Thymus (tissue), 14 donors: ENCODE results near the gene EPHA1. TPM values are rescaled to one million over a fixed set of nuclear protein-coding genes. Genes with fewer than 3 reads are reported as not detected.

Experiments used
- DNase-seq, 9 donors: peaks; one replicate each; pipeline ENCODE4 v3.0.0-alpha.2; 2013; ENCODE audit warnings: low spot score in 9 of 9, low read depth in 6 of 9, missing footprints in 1 of 9
- H3K27ac ChIP-seq, 2 donors: one replicate each; pipeline ENCODE4 v1.5.1; 2013; ENCODE audit warnings: control low read depth in 1 of 2, low read depth in 1 of 2, low read length in 1 of 2, mild to moderate bottlenecking in 1 of 2, moderate library complexity in 1 of 2
- H3K27me3 ChIP-seq, 2 donors: one replicate each; pipeline ENCODE4 v1.5.1; 2013; ENCODE audit warnings: low read length in 1 of 2; ENCODE audit not compliant: control insufficient read depth in 2 of 2, insufficient read depth in 1 of 2
- H3K36me3 ChIP-seq, 2 donors: one replicate each; pipeline ENCODE4 v1.5.1; 2013; ENCODE audit warnings: low read length in 1 of 2, mild to moderate bottlenecking in 1 of 2, moderate library complexity in 1 of 2; ENCODE audit not compliant: control insufficient read depth in 2 of 2, insufficient read depth in 2 of 2
- H3K4me1 ChIP-seq, 2 donors: one replicate each; pipeline ENCODE4 v1.5.1; 2013; ENCODE audit warnings: low read length in 2 of 2; ENCODE audit not compliant: control insufficient read depth in 2 of 2, insufficient read depth in 2 of 2
- H3K4me3 ChIP-seq, 2 donors: one replicate each; pipeline ENCODE4 v1.5.1; 2013; ENCODE audit warnings: low read length in 2 of 2, control low read depth in 1 of 2, mild to moderate bottlenecking in 1 of 2
- H3K9me3 ChIP-seq, 2 donors: one replicate each; pipeline ENCODE4 v1.5.1; 2013; ENCODE audit warnings: low read length in 1 of 2, mild to moderate bottlenecking in 1 of 2; ENCODE audit not compliant: control insufficient read depth in 2 of 2, insufficient read depth in 1 of 2
- WGBS: extraction: QIAGEN DNeasy Blood & Tissue Kit; methylation state at CpG from one replicate; pipeline ENCODE4 v1.1.7; 2013; 5-methylcytosine and 5-hydroxymethylcytosine counted together
- long read RNA-seq, 10 donors: transcript quantifications; one replicate each; lab custom pipeline, GENCODE V29; 2026
- polyA plus RNA-seq: library from polyadenylated mRNA; stranded (reverse); fragments of 200-250 nt; gene quantifications from one replicate; pipeline ENCODE4 v1.2.3, GENCODE V29; 2013
- total RNA-seq: library from RNA; stranded (reverse); fragments of 120-200 nt; gene quantifications from one replicate; pipeline ENCODE4 v1.2.4, GENCODE V29; 2013
- donor health status: healthy.

EPHA1 gene
- total RNA-seq = 34.3 TPM
- 12.5 TPM for polyA plus RNA-seq
- long read RNA-seq, donor 1 = 0 reads
- long read RNA-seq, donor 2 = 0 reads
- long read RNA-seq, donor 3, partial matches to known transcripts = 76 of 97 reads
- long read RNA-seq, donor 3, other reads (novel, unspliced or antisense) = 17 of 97 reads
- long read RNA-seq, donor 4, partial matches to known transcripts = 7 of 10 reads
- long read RNA-seq, donor 4, other reads (novel, unspliced or antisense) = 0 of 10 reads
- long read RNA-seq, donor 5, partial matches to known transcripts = 5 of 9 reads
- long read RNA-seq, donor 5, other reads (novel, unspliced or antisense) = 0 of 9 reads
- long read RNA-seq, donor 6, partial matches to known transcripts = 11 of 12 reads
- long read RNA-seq, donor 6, other reads (novel, unspliced or antisense) = 0 of 12 reads
- long read RNA-seq, donor 7 = 0 reads
- long read RNA-seq, donor 8, partial matches to known transcripts = 0 of 1 reads
- long read RNA-seq, donor 8, other reads (novel, unspliced or antisense) = 0 of 1 reads
- long read RNA-seq, donor 9, partial matches to known transcripts = 0 of 2 reads
- long read RNA-seq, donor 9, other reads (novel, unspliced or antisense) = 0 of 2 reads
- long read RNA-seq, donor 10, partial matches to known transcripts = 102 of 131 reads
- long read RNA-seq, donor 10, other reads (novel, unspliced or antisense) = 28 of 131 reads

DNA sequence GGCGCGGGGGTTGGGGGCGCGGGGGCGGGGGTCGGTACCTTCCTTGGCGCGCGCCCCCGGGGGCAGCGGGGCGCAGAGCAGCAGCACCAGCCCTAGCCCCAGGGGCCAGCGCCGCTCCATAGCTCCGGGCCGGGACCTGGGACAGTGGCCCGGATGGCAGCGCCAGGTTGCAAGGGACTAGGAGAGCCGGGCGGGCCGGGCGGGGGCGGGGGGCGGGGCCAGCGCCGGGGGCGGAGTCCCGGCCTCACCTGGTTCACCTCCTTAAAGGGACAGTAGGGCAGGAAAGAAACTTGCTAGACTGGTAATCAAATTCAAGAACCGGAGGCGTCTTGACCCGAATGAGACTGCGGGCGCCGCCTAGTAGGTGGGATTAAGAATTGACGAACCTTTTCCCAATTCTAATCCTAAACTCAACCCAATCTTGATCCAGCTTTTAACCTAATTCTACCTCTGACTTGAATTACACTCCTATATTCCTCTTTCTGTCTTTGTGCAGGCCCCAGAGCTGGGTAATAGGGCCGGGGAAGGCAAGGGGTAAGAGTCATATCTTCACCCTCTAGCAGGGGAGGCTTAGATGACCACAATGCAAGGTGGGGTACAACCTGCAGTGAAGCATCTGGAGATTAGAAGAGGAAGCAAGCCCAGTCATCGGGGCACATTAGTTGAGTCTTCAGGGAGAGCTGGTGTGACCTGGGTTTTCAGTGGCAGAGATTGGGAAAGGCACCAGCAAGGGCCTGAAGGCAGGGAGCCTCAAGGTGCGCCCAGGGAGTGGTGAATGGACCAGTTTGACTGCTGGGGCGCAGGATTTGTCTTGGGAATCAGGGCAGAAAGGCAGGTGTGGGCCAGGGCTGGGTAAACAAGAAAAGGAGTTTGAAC, at the start of gene EPHA1:
TSS of gene EPHA1 (minus strand) at position 171 of the 876 bp plus-strand sequence. CDS start at position 120, 51 bp downstream.
- Histone ChIP-seq H3K4me1 (peaks cover 20 to 53% of the 10 kb centered on the region in 2 donors), H3K27me3 (no peaks in the 10 kb centered on the region), H3K9me3 (no peaks in the 10 kb centered on the region), H3K27ac (peak within 1 kb of the TSS; percentile 15 to 32), H3K4me3 (peak within 1 kb of the TSS; percentile 45 to 60), H3K36me3 (no peaks in the 10 kb centered on the region)
- DNase-seq = peak in 6 of 9 donors; percentile 25 to 72 (median 45)
- WGBS = 6% methylated on average over 39 of the region's 39 CpGs

DNA sequence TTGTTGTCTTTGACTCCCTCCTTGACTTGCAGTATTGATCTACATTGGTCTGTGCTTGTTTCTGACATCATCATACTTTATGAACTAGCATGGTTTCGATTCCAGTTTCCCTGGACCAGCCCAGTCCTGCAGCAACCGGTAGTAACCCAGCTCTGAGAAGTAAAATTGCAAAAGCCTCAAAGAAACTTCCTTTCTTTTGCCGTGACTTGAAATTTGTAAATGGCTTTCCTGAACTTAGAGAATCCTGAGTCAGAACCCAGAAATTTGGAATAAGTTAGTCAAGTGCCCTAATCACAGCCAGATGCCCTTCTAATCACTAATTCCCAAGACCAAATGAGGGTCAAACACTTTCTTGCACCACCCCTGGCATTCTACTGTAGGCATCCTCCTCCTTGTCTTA, 49.6 kb upstream of the EPHA1 start:
- H3K4me3 ChIP-seq = no peak overlapping the region
- no peaks in the 10 kb centered on the region for H3K27me3 ChIP-seq
- H3K27ac ChIP-seq = peak overlapping the region in 1 of 2 donors; percentile 4
- no peak for DNase-seq
- H3K36me3 ChIP-seq = no peaks in the 10 kb centered on the region
- WGBS = 97% methylated on average over 3 of the region's 3 CpGs
- peaks cover 0 to 2% of the 10 kb centered on the region in 2 donors for H3K4me1 ChIP-seq
- no peaks in the 10 kb centered on the region for H3K9me3 ChIP-seq

DNA sequence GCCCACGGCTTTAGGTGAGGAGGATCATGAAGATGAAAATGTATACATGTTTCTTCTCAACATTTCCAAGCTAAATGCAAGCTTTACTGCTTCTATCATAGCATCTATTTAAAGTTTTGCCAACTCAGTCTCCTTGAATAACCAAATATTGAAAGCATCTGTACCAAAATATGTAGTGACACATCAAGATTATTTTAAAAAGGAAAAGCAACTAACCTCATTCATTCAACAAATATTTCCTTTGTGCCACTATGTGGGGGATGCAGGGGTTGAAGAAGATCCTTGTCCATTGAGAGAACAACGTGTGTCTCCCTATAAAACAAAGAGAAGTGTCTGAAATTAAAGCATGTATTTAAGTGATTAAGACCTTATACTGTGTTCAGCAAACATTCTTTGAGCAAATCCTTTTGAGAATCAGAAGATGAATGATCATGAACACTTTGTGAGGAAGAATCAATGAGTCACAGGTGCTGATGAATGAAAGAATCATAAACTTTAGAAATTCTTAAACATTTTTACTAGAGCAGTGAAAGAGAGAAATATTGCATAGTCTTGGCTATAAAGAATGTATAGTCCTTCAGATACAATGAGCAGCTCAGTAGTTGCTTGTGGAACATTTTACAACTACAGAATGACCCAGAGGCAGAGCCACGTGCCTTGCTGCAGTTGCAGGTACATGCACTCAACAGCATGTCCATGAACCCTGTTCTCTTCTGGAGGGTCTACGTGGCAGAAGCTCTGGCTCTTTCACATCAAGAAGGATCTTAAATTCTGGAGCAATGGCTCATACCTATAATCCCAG, 48.5 kb upstream of the EPHA1 start:
- no peaks in the 10 kb centered on the region for H3K27me3 ChIP-seq
- no peak overlapping the region for H3K27ac ChIP-seq
- whole genome bisulfite sequencing = 94% methylated on average over 4 of the region's 4 CpGs
- no peak overlapping the region for H3K4me3 ChIP-seq
- no peak for DNase-seq
- H3K9me3 ChIP-seq = no peaks in the 10 kb centered on the region
- no peaks in the 10 kb centered on the region for H3K36me3 ChIP-seq
- peaks cover 0 to 8% of the 10 kb centered on the region in 2 donors for H3K4me1 ChIP-seq

DNA sequence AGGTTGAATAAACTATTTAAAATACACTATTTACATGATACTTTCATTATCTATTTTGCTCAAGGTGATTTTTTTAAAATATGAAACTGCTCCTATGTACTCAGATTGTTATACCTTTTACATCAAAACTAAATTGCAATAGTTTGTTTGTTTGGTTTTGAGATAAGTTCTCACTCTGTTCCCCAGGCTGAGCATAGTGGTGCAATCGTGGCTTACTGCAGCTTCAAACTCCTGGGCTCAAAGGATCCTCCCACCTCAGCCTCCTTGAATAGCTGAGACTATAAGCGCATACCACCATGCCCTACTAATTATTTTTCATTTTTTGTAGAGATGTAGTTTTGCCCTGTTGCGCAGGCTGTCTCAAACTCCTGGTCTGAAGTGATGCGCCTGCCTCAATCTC, 47.3 kb upstream of the EPHA1 start:
- no peaks in the 10 kb centered on the region for H3K36me3 ChIP-seq
- H3K4me3 ChIP-seq = no peak overlapping the region
- 83% methylated on average over 4 of the region's 4 CpGs for WGBS
- no peak for DNase-seq
- H3K27ac ChIP-seq = no peak overlapping the region
- H3K27me3 ChIP-seq = no peaks in the 10 kb centered on the region
- peaks cover 0 to 8% of the 10 kb centered on the region in 2 donors for H3K4me1 ChIP-seq
- no peaks in the 10 kb centered on the region for H3K9me3 ChIP-seq

DNA sequence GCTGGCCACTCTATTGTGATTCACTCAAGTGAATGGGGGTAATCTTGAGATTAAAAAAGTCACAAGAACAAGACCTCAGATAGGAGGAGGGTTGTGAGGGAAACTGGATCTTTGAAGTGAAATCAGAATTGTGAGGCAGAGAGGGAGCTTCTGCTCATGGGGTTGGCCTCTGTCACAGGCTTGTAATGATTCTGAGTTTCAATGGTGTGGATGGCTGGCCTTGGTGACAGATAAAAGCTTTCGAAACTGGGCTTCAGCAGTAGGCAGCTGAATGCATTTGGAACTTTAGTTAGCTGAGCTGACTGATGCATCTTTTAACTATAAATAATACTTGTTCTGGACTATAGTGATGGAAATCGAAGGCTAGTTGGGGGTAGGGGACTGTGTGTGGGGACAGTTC, 46.8 kb upstream of the EPHA1 start:
- no peak for DNase-seq
- peaks cover 0 to 8% of the 10 kb centered on the region in 2 donors for H3K4me1 ChIP-seq
- 96% methylated on average over 2 of the region's 2 CpGs for WGBS
- H3K27ac ChIP-seq = no peak overlapping the region
- no peak overlapping the region for H3K4me3 ChIP-seq
- H3K27me3 ChIP-seq = no peaks in the 10 kb centered on the region
- no peaks in the 10 kb centered on the region for H3K36me3 ChIP-seq
- no peaks in the 10 kb centered on the region for H3K9me3 ChIP-seq

DNA sequence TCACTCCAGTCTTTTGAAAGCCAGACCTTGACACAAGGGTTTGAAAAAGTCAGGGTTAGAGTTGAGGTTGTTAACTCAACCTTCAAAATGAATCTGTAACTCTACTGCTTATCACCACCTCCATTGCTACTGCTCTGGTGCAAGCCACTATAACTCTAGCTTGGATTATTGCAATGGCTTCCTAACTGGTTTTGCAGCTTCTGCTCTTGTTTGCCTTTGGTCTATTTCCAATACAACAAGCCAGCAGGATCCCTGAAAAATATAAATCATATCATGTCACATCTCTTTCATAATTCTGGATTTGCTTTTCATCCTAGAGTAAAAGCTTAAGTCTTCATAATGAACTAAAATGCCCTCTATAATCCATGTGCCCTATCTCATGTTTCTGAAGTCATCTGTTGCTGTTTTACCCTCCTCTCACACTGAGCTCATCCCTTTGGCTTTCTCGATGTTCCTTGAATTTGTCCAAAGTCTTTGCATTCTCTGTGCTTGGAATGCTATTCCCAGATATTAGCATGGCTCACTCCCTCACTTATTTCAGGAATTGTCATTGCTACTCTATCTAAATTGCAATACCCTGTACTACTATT, 45.5 kb upstream of the EPHA1 start:
- no peaks in the 10 kb centered on the region for H3K9me3 ChIP-seq
- no peak for DNase-seq
- H3K4me1 ChIP-seq = peaks cover 0 to 8% of the 10 kb centered on the region in 2 donors
- no peaks in the 10 kb centered on the region for H3K27me3 ChIP-seq
- no peak overlapping the region for H3K27ac ChIP-seq
- no peak overlapping the region for H3K4me3 ChIP-seq
- 93% methylated on average over 1 of the region's 1 CpG for WGBS
- no peaks in the 10 kb centered on the region for H3K36me3 ChIP-seq

DNA sequence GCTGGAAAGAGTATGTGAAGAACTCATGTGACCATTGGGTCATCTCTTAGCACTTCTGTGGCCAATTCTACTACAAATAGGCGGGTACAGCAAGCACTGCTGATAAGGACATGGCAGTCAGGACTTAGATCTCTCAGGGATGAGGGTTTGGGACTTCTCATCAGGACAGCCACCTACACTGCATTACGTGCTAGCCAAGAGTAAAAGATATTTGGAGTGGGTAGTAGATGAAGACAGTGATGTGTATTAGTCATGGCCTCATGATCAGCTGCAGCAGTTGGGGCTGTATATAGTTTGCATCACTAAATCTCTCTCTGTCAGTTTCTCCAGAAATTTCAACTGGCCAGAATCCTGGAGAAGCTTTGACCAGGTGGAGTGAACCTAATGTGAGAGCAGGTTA, 43.8 kb upstream of the EPHA1 start:
- Histone ChIP-seq H3K27me3 (no peaks in the 10 kb centered on the region), H3K4me3 (no peak overlapping the region), H3K4me1 (peaks cover 0 to 8% of the 10 kb centered on the region in 2 donors), H3K27ac (no peak overlapping the region), H3K36me3 (no peaks in the 10 kb centered on the region), H3K9me3 (no peaks in the 10 kb centered on the region)
- DNase-seq = no peak
- whole genome bisulfite sequencing = 94% methylated on average over 2 of the region's 2 CpGs

DNA sequence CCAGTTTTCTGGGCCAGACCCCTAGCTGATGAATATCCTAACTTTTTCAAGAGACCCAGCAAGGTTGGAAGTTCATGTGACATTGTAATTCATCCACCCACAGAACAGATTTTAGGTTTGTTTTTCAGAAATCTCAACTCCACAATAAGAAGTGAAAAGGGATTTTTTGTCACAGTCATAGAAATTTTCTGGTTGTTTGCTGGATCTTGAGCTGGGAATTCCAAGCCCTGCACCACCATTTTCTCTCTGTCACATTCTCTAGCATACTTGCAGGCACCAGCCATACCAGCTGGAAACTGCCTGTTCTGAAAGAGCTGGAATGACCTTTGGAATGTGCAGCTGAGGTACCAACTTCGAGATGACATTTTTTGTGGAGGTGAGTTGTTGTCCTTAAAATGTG, 43.1 kb upstream of the EPHA1 start:
- no peaks in the 10 kb centered on the region for H3K36me3 ChIP-seq
- no peaks in the 10 kb centered on the region for H3K27me3 ChIP-seq
- no peaks in the 10 kb centered on the region for H3K9me3 ChIP-seq
- no peak overlapping the region for H3K27ac ChIP-seq
- H3K4me1 ChIP-seq = peaks cover 0 to 8% of the 10 kb centered on the region in 2 donors
- H3K4me3 ChIP-seq = no peak overlapping the region
- WGBS = 96% methylated on average over 1 of the region's 1 CpG
- no peak for DNase-seq
